Smooth muscle cell of the brain vasculature (primary cell): Measurements from ENCODE around the gene CENPP.
"Not testable (repeated sequence)": the region's sequence is repeated elsewhere in the genome, so short reads cannot be mapped to it uniquely, and the experiment has no call there.

Experiments used
- DNase-seq: peaks from one replicate; pipeline ENCODE4 v3.0.0-alpha.2; 2012; ENCODE audit warnings: low read depth, low spot score

Gene CENPP

DNA sequence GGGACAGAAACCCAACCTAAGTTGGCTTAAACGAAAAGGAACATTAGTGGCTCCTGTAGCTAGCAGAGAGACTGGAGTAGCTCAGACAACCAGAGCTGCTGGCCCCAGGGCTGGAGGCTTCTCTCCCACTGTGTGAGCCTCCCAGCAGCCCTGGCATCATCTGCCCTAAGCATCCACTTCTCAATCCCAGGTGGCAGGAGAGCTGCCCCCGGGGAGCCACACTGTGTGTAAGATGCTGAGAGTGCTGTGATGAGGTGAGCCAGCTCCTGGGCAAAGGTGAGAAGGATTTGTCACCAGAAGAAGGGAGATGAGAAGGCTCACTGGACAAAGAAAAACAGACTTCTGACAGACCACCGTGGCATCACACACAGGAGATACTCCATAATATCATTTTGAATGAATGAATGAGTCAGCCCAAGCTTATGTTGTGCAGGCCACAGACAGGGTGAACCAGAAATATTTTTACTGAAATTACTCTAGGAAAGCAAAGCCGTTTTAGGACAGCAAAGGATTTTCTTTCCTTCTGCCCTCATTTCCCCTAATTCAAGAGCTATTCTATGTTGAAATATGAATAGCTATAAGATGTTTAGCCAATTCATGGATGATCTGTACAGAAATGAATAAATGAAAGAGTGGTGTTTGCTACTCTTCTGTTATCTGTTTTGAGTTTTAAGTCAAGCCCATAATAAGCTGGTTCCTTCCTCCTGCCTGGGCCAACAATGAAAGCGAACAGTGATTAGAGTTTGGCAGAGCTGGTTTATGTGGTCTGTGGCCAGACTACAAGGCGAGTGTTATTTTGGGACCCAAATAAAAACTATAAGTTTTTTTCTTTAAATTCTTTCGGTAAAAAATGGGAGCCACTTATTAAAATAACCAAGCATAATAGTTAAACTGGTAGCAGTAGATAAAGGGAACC lies 267.5 kb downstream of the CENPP start:
- DNase-seq = no peak

DNA sequence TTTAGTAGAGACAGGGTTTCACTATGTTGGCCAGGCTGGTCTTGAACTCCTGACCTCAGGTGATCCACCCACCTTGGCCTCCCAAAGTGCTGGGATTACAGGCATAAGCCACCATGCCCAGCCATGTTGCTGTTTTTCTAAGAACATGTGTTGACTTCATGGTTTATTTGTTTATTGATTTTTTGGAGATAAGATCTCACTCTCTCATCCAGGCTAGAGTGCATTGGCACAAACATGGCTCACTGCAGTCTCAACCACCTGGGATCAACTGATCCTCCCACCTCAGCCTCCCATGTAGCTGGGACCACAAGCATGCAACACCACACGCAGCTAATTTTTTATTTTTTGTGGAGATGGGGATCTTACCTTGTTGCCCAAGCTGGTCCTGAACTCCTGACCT lies 269.3 kb downstream of the CENPP start:
- not testable (repeated sequence) for DNase-seq

- DNase-seq = no peak
These were observed 270.2 kb downstream of the CENPP start for GRCh38 chr9:92595930-92596329.

DNA sequence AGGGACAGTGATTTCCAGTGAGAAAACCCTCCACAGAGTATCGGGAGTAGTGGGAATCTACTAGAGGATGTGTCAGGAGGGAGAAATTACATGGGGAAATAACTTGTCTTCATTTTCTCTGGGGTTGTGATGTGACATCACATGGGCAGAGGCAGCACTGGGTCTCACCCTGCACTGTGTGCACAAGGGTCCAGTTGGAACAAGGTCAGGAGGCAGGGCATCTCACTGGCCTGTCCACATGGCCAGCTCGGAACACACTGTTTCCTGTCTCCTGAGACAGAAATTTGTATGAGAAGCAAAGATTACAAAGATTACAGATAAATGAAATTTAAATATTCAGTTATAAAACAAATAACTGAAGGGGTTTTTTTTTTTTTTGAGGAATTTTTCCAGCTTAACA lies 272.6 kb downstream of the CENPP start:
- DNase-seq = no peak

DNA sequence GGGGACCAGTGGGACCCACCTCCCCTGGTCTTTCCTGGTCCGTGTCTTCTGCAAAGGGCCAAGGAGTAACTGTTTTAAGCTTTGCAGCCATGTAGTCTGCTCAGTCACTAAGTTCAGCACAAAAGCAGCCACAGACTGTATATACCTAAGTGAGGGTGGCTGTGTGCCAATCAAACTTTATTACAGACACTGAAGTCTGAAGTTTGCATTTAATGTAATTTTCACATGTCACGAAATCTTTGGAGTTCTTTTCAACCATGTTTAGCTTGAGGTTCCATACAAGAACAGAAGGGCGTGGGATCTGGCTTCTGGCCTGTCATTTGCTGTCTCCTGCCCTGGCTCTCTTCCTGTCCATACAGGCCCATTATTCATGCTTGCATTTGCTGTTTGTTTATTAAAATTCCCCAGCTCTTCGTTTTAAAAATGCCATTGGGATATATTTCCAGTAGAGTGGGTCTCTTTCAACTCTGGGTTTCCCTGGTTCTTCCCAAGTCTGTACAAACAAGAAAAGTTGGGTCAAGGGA lies 274.2 kb downstream of the CENPP start:
- DNase-seq = no peak

DNA sequence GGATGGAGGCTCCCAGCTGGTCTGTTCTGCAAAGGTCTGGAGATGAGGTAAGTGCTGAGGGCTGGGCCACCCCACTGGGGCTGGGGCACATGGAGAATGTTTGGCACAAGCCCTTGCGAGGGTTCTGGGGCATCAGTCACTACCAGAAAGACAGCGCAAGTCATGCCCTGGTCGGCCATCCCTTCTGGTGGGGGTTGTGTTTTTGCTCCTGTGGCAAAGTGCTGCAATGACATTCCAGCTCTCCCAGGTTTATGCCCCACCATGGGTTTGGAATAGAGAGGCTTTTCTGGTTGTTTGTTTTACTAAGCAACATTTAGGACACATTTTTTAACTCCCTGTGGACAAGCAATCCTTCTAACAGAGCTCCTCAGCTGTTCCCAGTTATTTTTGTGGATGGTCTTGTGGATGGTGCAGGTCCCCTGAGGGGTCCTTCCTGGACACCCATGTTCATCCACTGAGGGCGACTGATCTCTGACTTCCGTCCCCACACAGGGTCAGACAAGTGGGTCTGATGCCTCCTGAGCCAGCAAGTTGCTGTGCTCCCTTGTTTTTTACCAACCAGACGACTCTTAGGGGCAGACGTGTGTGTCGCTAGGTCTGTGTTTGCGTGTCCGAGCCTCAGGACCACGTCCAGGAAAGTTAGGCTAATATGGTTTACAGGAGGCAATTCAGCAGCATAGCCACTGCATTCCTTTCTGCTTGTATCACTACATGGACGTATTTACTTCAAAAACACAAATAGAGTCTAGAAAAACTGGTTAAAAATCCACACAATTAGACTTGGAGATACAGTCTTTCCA lies 274.9 kb downstream of the CENPP start:
- no peak for DNase-seq

- no peak for DNase-seq
These were observed 275.7 kb downstream of the CENPP start for GRCh38 chr9:92601451-92601850.

GRCh38 chr9:92602413-92602812 lies 276.7 kb downstream of the CENPP start:
- no peak for DNase-seq

GRCh38 chr9:92603100-92603499 lies 277.3 kb downstream of the CENPP start:
- no peak for DNase-seq

GRCh38 chr9:92603990-92604389 lies 278.2 kb downstream of the CENPP start:
- no peak for DNase-seq

GRCh38 chr9:92605224-92605623 lies 279.5 kb downstream of the CENPP start:
- DNase-seq = no peak

- DNase-seq = peak; percentile 63
These were observed 281.3 kb downstream of the CENPP start for GRCh38 chr9:92607088-92607487.

DNA sequence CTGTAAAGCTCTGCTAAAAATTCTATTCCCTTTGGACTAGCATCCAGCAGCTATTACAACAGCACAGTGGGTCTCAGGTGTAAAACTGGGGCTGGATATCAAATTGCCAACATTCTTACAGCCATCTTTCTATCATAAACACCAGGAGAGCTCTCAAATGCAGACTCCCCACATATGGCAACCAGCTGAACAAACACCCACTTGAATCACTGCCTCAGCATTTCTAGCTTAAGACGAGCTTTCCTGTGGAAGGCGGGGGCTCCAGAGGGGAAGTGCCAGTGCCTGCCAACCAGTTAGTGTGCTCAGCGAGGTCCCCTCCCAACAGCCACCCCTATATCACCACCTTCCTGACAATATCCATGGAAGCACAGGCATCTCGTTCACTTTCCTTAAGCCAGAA lies 282.0 kb downstream of the CENPP start:
- peak; percentile 89 for DNase-seq

DNA sequence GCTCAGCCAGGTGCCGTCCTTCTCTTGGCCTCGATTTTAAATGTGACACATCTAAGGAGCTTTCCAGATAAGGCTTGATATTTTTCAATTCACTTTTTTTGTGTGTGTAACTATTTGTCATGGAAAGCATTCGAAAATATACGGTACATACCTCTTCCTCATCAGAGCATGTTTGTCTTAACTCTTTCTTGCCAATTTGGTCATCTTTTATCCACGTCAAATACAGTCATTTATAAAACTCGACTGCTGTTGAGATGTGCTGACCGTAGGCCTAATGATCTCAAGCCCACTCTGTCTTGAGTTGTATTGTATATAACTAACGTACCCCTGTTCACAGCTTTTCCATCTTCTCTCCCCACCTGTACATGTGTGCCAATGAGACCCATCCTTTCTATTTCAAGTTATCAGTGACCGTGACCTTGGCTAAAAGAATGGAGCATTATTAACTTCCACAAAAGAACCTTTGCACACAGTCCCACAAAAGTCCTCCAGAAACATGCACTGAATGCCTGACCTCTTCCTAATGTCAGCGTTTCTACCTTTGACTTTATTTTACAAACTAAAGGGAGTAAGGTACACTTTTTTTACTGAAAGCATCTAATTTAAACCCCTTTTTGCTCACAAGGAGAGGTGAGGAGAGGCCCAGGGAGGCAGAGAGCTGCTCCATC lies 282.6 kb downstream of the CENPP start:
- DNase-seq = no peak

- DNase-seq = no peak
These were observed 283.2 kb downstream of the CENPP start for GRCh38 chr9:92608909-92609445.

- no peak for DNase-seq
These were observed 285.0 kb downstream of the CENPP start for GRCh38 chr9:92610470-92611420.

DNA sequence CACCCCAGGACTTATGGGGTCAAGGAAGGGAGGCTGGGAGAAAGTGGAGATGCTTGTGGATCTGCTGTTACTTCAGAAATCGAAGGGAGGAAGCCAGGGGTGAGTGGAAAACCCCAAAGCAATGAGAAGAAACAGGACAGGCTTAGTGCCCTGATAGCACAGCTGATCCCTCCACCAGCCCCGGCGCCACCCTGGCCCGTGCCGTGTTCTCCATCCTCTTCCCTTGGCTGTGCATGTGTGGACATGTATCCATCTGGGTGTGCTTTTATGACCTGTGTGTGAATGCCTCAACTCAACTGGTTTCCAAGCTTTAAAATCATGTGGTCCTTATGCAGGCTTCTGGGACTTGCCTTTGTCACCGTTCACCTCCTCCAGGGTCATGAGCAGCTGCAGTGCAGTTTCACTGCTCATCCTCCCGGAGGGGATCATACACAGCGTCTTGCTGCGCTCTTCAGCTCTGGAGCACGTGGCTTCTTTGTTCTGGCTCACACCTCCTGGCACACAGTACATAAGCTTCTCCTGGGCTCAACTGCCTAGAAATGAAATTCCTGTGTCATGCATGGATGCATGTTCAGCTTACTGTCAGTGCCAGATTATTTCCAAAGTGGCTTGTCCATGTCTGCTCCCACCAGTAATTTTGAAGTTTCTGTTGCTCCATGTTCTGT lies 286.0 kb downstream of the CENPP start:
- no peak for DNase-seq

- DNase-seq = no peak
These were observed 286.5 kb downstream of the CENPP start for GRCh38 chr9:92612292-92612691.

GRCh38 chr9:92612816-92613215 lies 287.1 kb downstream of the CENPP start:
- no peak for DNase-seq
